Fibroblast of mammary gland (primary cell): Measurements from ENCODE around the gene TAF11.

Source experiments
- DNase-seq: peaks from one replicate; pipeline ENCODE4 v3.0.0-alpha.2; 2010; ENCODE audit warnings: low read depth
- H3K4me3 ChIP-seq: 2 replicates; pipeline ENCODE4 v1.5.1; 2011; ENCODE audit warnings: low read depth, mild to moderate bottlenecking, low read length, moderate library complexity; ENCODE audit not compliant: control insufficient read depth
- CTCF ChIP-seq: conservative IDR thresholded peaks from 2 replicates; pipeline ENCODE4 v1.5.1; 2011; ENCODE audit warnings: low read depth, low read length, inconsistent platforms; ENCODE audit not compliant: control insufficient read depth, insufficient read depth

Gene TAF11

GRCh38 chr6:34926655-34927054 is 38.8 kb upstream of the TAF11 start:
- no peak for TF ChIP-seq CTCF
- H3K4me3 ChIP-seq: no peak overlapping the region
- DNase-seq: peak; percentile 60

- no peak for DNase-seq
- H3K4me3 ChIP-seq: no peak overlapping the region
- TF ChIP-seq CTCF: no peak
Measured at GRCh38 chr6:34924831-34925625, 37.2 kb upstream of the TAF11 start.

- no peak overlapping the region for H3K4me3 ChIP-seq
- TF ChIP-seq CTCF: no peak
- DNase-seq: peak; percentile 84
Measured at GRCh38 chr6:34922177-34922663, 34.4 kb upstream of the TAF11 start.

- TF ChIP-seq CTCF: no peak
- no peak overlapping the region for H3K4me3 ChIP-seq
- DNase-seq: no peak
Measured at GRCh38 chr6:34920097-34920496, 32.3 kb upstream of the TAF11 start.

GRCh38 chr6:34919651-34920050 is 31.8 kb upstream of the TAF11 start:
- peak; percentile 58 for DNase-seq
- H3K4me3 ChIP-seq: no peak overlapping the region
- no peak for TF ChIP-seq CTCF

GRCh38 chr6:34917626-34918285 is 29.9 kb upstream of the TAF11 start:
- no peak for DNase-seq
- no peak for TF ChIP-seq CTCF
- H3K4me3 ChIP-seq: no peak overlapping the region
